Left cardiac atrium (tissue), 4 donors: ENCODE results near the gene KIAA0753. TPM values are rescaled to one million over a fixed set of nuclear protein-coding genes. Genes with fewer than 3 reads are reported as not detected.

Source experiments
- ATAC-seq, 2 donors: fragments of 200-7000 bp; cut with Tn5 transposase; one replicate each; pipeline ENCODE4 v1.9.1; 2020; ENCODE audit warnings: mild to moderate bottlenecking in 2 of 2, moderate library complexity in 2 of 2
- DNase-seq: peaks from one replicate; pipeline ENCODE4 v3.0.0-alpha.2; 2020
- intact Hi-C, 2 donors: fragments of 100-400 bp; cut with DNase I; formaldehyde crosslinking; loops; one replicate each; pipeline versions ENCODE4 v1.14.1 to v1.15.1; 2022 to 2023
- total RNA-seq, 2 donors: library from RNA; stranded (reverse); fragmentation: NEBNext Ultra II Directional; extraction: Animal tissue kit (Norgen Biotek cat#: 25700); gene quantifications; one replicate each; pipeline ENCODE4 v1.2.1, GENCODE V29; 2021
- donor health status: DM: no; HTN: yes; CAD: no.
- donor health status: DM: no; HTN: yes; CAD: no; lungs with severe emphysema.
- donor health status: DM: yes; HTN: yes; CAD: no.
- donor health status: Dilated cardiomyopathy.

The KIAA0753 gene
- total RNA-seq, 2 donors from 2014 or later, result 4.7 to 6.3 TPM

GRCh38 chr17:6558932-6559752 lies 81.4 kb downstream of the KIAA0753 start:
- DNase-seq, result no peak
- intact Hi-C loops, result loop anchor here in 1 of 2 donors (5.0 kb wide), 1 partner anchor 87 kb away; no protein-coding TSS in a partner anchor
- ATAC-seq, result no peak

GRCh38 chr17:6558276-6558675 lies 82.2 kb downstream of the KIAA0753 start:
- intact Hi-C loops, result loop anchor here in 1 of 2 donors (5.0 kb wide), 1 partner anchor 86 kb away; no protein-coding TSS in a partner anchor
- ATAC-seq (no peak), DNase-seq (no peak)

DNA sequence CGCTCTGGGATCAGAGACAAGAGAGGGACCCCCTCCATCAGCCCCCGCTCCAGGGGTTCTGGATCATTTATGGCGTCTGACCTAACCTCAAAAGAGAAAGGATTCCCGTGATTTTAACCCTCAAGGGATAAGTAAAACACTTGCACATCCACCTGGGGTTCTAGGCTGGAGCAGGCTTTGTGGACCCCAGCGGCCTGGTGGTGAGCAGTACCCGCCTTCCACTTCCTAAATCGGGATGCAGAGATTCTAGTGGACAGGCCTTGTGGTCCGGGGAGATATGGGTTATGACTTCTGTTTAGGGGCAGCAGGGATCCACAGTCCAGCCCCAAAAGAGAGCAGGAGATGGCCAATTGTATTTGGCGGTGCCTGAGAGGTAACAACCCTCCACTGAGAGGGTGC lies 83.5 kb downstream of the KIAA0753 start:
- ATAC-seq, result no peak
- no peak for DNase-seq
- intact Hi-C loops, result loop anchor here in 1 of 2 donors (5.0 kb wide), 1 partner anchor 85 kb away; no protein-coding TSS in a partner anchor

GRCh38 chr17:6556121-6557039 lies 84.1 kb downstream of the KIAA0753 start, which contains the start of gene PITPNM3:
TSS of gene PITPNM3 (minus strand) at chr17:6556555. CDS start at chr17:6556406, 149 bp downstream.
- intact Hi-C loops, result loop anchor here in 1 of 2 donors (5.0 kb wide), 1 partner anchor 84 kb away; no protein-coding TSS in a partner anchor
- DNase-seq (no peak), ATAC-seq (peak; percentile 27 to 34)

- DNase-seq (no peak), ATAC-seq (peak; percentile 52 to 59)
- intact Hi-C loops, result loop anchor here in 1 of 2 donors (5.0 kb wide), 1 partner anchor 83 kb away; no protein-coding TSS in a partner anchor
Measured at GRCh38 chr17:6555331-6556120, 85.0 kb downstream of the KIAA0753 start.

- intact Hi-C loops, result loop anchor here in 1 of 2 donors (5.0 kb wide), 1 partner anchor 83 kb away; no protein-coding TSS in a partner anchor
- ATAC-seq, result no peak
- DNase-seq, result no peak
Measured at GRCh38 chr17:6554871-6555330, 85.6 kb downstream of the KIAA0753 start.

GRCh38 chr17:6554342-6554741 lies 86.2 kb downstream of the KIAA0753 start:
- intact Hi-C loops, result no loop called here
- DNase-seq (no peak), ATAC-seq (no peak)

GRCh38 chr17:6551869-6552531 lies 88.5 kb downstream of the KIAA0753 start:
- intact Hi-C loops, result no loop called here

GRCh38 chr17:6551356-6551755 lies 89.2 kb downstream of the KIAA0753 start:
- intact Hi-C loops, result no loop called here
- ATAC-seq, result no peak
- DNase-seq, result no peak

More at GRCh38 chr17:6551869-6552531, 88.5 kb downstream of the KIAA0753 start:
- DNase-seq (no peak), ATAC-seq (peak in 1 of 2 donors; percentile 18)

GRCh38 chr17:6549384-6550036 lies 91.0 kb downstream of the KIAA0753 start:
- DNase-seq, result no peak
- ATAC-seq, result no peak
- intact Hi-C loops, result no loop called here

GRCh38 chr17:6548578-6549330 lies 91.8 kb downstream of the KIAA0753 start:
- intact Hi-C loops, result no loop called here
- DNase-seq, result no peak

DNA sequence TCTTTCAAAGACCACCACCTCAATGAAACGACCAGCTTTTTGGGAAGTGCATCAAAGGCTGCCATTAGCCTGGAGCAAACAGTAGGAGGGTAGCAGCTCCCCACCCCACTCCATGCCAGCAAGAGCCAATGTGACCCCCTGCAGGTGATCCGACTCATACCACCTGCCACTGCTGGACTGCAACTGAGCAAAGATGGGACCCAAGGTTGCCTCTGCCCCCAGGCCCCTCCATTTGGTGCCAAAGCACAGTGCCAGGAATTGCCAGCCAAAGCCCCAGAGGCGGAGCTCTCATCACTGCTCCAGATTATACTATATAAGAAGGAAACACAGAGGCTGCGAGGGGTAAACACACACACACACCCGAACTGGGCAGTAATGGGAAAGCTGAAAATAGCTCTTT lies 92.5 kb downstream of the KIAA0753 start:
- intact Hi-C loops, result no loop called here
- ATAC-seq, result no peak
- DNase-seq, result no peak

More at GRCh38 chr17:6548578-6549330, 91.8 kb downstream of the KIAA0753 start:
- ATAC-seq, result peak; percentile 78 to 79

DNA sequence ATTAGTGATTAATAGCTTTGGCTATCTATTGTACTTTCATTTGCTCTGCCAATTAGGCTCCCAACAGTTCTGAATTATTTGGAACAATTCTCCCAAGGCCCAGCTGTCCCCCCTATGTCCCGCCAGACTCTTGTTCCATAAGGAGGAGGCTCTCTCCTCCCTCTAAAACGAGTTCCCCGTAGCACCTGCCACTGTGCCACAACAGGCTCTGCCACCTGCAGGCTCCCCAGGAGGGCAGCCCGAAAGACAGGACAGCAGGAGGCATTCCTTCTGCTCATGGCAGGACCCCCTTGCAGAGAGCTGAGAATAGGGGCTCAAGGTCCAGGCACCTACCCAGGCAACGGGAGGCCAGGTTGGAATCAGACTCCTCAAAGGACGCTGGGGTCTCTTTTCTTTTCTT lies 93.2 kb downstream of the KIAA0753 start:
- DNase-seq, result no peak
- no peak for ATAC-seq
- intact Hi-C loops, result no loop called here

DNA sequence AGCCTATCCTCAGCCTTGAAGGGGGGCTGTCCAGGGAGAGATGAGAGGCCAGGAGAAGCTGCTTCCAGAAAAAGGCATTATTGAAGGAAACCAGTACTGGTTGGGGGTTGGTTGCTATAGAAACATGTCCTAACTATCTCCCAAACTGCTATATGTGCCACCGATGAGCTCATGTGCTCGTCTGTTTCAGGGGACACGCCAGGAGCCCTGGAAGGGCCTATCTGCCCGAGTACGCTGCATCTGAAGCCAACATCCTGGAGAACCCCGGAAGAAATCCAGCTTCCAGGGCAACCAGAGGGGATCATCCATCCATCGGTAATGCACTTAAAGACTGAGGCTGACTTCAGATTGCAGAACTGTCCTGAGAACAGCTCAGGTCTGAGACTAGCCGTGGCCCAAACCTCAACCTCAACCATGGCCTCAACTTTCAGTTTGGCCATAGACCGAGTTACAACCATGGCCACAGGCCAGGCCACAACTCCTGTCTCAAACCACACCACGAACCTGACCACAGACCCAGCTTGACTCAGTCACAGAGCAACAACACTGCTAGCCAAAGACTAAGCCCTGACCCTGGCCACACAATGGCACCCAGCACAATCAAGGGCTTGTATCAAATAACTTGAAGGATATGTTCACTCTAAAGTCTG lies 94.3 kb downstream of the KIAA0753 start:
- DNase-seq (no peak), ATAC-seq (no peak)
- intact Hi-C loops, result no loop called here

DNA sequence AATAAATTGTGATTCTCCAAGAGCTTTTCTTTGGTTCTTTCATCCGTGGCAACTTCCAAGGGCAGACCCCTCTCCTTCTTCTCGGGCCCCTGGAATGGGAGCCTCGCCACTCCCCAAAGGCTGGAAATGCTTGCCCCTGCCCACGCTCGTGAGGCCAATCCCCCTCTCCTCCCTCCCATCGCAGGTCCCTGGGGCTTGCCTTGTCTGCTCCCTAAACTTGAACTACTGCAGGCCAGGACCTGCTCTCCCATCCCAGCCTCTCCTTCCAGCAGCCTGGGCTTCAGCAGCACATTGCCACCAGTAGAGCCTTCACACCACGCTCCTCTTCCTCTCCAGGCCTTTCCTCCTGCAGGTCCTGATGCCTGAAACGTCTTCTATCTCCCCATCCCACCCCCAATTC lies 95.2 kb downstream of the KIAA0753 start:
- no peak for DNase-seq
- intact Hi-C loops, result no loop called here
- no peak for ATAC-seq

GRCh38 chr17:6544011-6544370 lies 96.5 kb downstream of the KIAA0753 start:
- DNase-seq, result no peak
- ATAC-seq, result no peak
- intact Hi-C loops, result no loop called here
